HG02840 (cell line): ENCODE measurements around the gene MAN1B1.
A peak's percentile ranks its signal among the peaks of the same experiment; 100 is the strongest.
"Not testable (repeated sequence)": the region's sequence is repeated elsewhere in the genome, so short reads cannot be mapped to it uniquely, and the experiment has no call there.

ENCODE experiments used
- ATAC-seq: cut with Tn5 transposase; IDR thresholded peaks from one replicate; pipeline ENCODE4 v1.9.1; 2021; ENCODE audit warnings: mild to moderate bottlenecking, moderate library complexity, moderate number of reproducible peaks; ENCODE audit not compliant: unreplicated experiment, low FRiP score

The MAN1B1 gene

GRCh38 chr9:137122796-137123467 is 36.1 kb downstream of the MAN1B1 start:
- ATAC-seq, result not testable (repeated sequence)

GRCh38 chr9:137123468-137123837 is 36.7 kb downstream of the MAN1B1 start:
- no peak for ATAC-seq

GRCh38 chr9:137123952-137124462 is 37.2 kb downstream of the MAN1B1 start:
- ATAC-seq, result not testable (repeated sequence)

GRCh38 chr9:137126786-137127185 is 40.0 kb downstream of the MAN1B1 start:
- no peak for ATAC-seq

GRCh38 chr9:137127301-137128157 is 40.7 kb downstream of the MAN1B1 start:
- no peak for ATAC-seq

GRCh38 chr9:137128158-137128861 is 41.5 kb downstream of the MAN1B1 start:
- ATAC-seq, result no peak

- ATAC-seq, result peak; percentile 10
Observed at GRCh38 chr9:137128862-137129455, 42.2 kb downstream of the MAN1B1 start.

GRCh38 chr9:137129456-137130175 is 42.8 kb downstream of the MAN1B1 start:
- ATAC-seq, result peak; percentile 65

- no peak for ATAC-seq
Observed at GRCh38 chr9:137130176-137130755, 43.5 kb downstream of the MAN1B1 start.

- no peak for ATAC-seq
Observed at GRCh38 chr9:137134191-137134590, 47.4 kb downstream of the MAN1B1 start.

GRCh38 chr9:137135154-137135553 is 48.4 kb downstream of the MAN1B1 start:
- not testable (repeated sequence) for ATAC-seq

- ATAC-seq, result no peak
Observed at GRCh38 chr9:137136261-137136880, 49.6 kb downstream of the MAN1B1 start.

- ATAC-seq, result no peak
Observed at GRCh38 chr9:137136881-137137607, 50.3 kb downstream of the MAN1B1 start.

GRCh38 chr9:137138058-137138721 is 51.4 kb downstream of the MAN1B1 start:
- ATAC-seq, result no peak

- no peak for ATAC-seq
Observed at GRCh38 chr9:137138722-137139467, 52.1 kb downstream of the MAN1B1 start, which contains the start of gene GRIN1. Gene GRIN1, plus strand, starts transcription at chr9:137139154. Its CDS starts 333 bp downstream, at chr9:137139487.

- no peak for ATAC-seq
Observed at GRCh38 chr9:137139468-137140150, 52.8 kb downstream of the MAN1B1 start.
